Transverse colon (tissue), 4 donors: Measurements from ENCODE around the gene ARFIP1.

Source experiments
- EP300 ChIP-seq: sonication (generic); formaldehyde crosslinking; IDR thresholded peaks from one replicate; pipeline ENCODE4 v1.6.1; 2017; ENCODE audit warnings: antibody characterized with exemption, low read depth
- POLR2A ChIP-seq: fragments of 450-650 bp; IDR thresholded peaks from one replicate; pipeline ENCODE4 v1.6.1; 2016; ENCODE audit warnings: antibody characterized with exemption, mild to moderate bottlenecking, moderate library complexity
- POLR2AphosphoS5 ChIP-seq, 3 donors: sonication (generic); formaldehyde crosslinking; IDR thresholded peaks; one replicate each; pipeline ENCODE4 v1.6.1; 2016; ENCODE audit warnings: antibody characterized with exemption in 3 of 3
- TF ChIP-seq, protein P1 (sequence below), 5 experiments: fragments of 200-600 bp in 3 of 5; fragments of 450-650 bp in 2 of 5; sonication (generic) in 3 of 5; IDR thresholded peaks; 1 replicate in 2 of 5; 2 replicates in 3 of 5; pipeline ENCODE4 v1.5.1; 2016 to 2017; ENCODE audit warnings: antibody characterized with exemption in 5 of 5, inconsistent platforms in 3 of 5, mild to moderate bottlenecking in 2 of 5, moderate library complexity in 1 of 5

- TF ChIP-seq, protein P1, sequence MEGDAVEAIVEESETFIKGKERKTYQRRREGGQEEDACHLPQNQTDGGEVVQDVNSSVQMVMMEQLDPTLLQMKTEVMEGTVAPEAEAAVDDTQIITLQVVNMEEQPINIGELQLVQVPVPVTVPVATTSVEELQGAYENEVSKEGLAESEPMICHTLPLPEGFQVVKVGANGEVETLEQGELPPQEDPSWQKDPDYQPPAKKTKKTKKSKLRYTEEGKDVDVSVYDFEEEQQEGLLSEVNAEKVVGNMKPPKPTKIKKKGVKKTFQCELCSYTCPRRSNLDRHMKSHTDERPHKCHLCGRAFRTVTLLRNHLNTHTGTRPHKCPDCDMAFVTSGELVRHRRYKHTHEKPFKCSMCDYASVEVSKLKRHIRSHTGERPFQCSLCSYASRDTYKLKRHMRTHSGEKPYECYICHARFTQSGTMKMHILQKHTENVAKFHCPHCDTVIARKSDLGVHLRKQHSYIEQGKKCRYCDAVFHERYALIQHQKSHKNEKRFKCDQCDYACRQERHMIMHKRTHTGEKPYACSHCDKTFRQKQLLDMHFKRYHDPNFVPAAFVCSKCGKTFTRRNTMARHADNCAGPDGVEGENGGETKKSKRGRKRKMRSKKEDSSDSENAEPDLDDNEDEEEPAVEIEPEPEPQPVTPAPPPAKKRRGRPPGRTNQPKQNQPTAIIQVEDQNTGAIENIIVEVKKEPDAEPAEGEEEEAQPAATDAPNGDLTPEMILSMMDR (IDR thresholded peaks at IDR 0.05), result no peak
- no peak for TF ChIP-seq POLR2A
- no peak for TF ChIP-seq EP300
- no peak for TF ChIP-seq POLR2AphosphoS5 (IDR thresholded peaks at IDR 0.05)
These were observed 27.6 kb downstream of the ARFIP1 start for GRCh38 chr4:152807294-152807829.
